Pulmonary artery endothelial cell (primary cell): ENCODE results near the gene ABCA3. TPM values are rescaled to one million over a fixed set of nuclear protein-coding genes. Genes with fewer than 3 reads are reported as not detected.
"Not testable (repeated sequence)": the region's sequence is repeated elsewhere in the genome, so short reads cannot be mapped to it uniquely, and the experiment has no call there.

Experiments
- DNase-seq: peaks from one replicate; pipeline ENCODE4 v3.0.0-alpha.2; 2011; ENCODE audit warnings: low read depth, low spot score
- total RNA-seq: library from RNA; depleted of rRNA; stranded (reverse); fragments of >200 nt; gene quantifications from 2 replicates; pipeline ENCODE4 v1.2.3, GENCODE V29; 2014

Gene ABCA3
- 26.2 and 31.5 TPM in 2 replicates for total RNA-seq

- DNase-seq = peak; percentile 64
Observed at GRCh38 chr16:2340564-2341455, at the start of gene ABCA3. TSS of gene ABCA3 (minus strand) at chr16:2340728. CDS start at chr16:2326466, 14,262 bp downstream.

DNA sequence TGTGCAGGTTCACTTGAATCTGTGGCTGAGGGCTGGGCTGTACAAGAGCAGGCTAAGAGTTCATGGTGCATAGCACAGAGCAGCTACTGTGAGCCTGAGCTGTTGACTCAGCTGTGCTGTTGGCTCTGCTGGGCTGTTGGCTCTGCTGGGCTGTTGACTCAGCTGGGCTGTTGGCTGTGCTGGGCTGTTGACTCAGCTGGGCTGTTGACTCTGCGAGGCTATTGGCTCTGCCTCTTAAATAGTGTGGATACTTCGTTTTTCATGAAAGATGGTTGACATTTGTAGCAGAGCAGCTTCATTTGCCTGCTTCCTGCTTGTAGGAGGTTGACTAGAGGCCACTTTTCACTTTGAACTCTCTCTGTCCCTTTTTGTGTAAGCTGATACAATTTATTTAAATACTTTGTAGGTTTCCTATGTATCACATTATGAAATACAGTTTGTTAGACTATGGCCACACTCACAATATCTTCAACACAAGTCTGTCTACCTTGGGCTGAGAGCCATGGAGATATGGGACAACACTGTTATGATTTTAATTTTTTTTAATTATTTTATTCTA lies 48.4 kb upstream of the ABCA3 start:
- no peak for DNase-seq

GRCh38 chr16:2388139-2388874 lies 47.8 kb upstream of the ABCA3 start:
- DNase-seq = no peak

DNA sequence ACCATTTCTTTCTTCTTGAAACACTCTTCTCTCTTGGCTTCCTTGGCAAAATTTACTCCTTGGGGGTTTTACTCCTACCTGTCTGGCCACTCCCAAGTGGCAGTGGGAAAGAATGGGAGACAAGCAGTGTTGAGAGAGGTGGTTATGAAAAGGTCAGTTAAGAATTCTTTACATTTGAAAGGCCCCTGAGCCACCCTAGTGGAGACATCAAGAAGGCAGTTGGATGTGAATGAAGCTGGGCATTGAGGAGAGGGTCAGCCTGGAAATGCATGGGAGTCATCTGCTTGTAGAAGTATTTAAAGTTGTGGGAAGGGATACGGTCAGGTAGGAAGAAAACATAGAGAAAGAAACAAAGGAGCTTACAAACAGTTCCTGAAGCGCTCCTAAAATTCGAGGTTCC lies 46.5 kb upstream of the ABCA3 start:
- no peak for DNase-seq

- DNase-seq = not testable (repeated sequence)
Observed at GRCh38 chr16:2385982-2386381, 45.5 kb upstream of the ABCA3 start.

DNA sequence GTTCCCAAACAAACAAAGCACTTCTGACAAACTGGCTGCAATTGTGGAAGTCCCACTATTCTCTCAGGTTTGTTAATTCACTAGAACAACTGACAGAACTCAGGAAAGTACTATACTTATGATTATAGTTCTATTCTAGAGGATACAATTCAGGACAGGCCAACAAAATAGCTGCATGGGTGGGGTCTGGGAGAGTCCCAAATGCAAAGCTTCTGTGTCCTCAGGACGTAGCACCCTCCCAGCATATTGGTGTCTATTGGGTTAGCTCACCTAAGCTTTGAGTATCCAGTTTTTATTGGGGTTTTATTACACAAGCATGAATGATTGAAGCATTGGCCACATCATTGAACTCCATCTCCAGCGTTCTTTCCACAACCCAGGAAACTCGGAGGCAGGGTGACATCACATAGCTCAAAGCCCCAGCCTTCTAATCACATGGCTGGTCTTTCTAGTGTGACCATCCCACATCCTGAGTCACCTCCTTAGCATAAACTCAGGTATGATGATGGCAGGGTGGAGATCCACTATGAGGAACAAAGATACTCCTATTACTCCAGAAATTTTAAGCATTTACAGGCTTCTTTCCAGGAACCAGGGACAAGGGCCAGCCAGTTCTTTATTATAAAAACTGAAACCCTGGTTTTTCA lies 44.8 kb upstream of the ABCA3 start:
- DNase-seq = no peak

GRCh38 chr16:2384426-2384825 lies 43.9 kb upstream of the ABCA3 start:
- no peak for DNase-seq

- no peak for DNase-seq
Observed at GRCh38 chr16:2383501-2383900, 43.0 kb upstream of the ABCA3 start.

DNA sequence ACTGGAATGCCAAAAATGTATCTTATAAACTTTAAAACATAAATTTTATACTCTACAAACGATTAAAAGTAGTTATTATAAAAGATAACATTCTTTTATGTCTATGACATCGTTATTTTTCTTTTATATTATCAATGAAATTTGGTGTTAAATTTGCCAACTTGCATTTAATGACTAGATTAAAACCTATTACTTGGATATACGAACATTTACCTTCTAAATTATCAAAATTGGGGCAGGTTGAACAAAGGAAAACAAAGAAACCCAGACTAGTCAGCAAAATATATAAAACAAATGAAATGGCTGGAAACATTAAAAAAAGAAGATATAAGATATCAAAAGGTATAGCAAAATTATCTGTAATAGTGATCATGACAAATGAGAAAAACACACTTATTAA lies 34.1 kb upstream of the ABCA3 start:
- no peak for DNase-seq

GRCh38 chr16:2373176-2373575 lies 32.6 kb upstream of the ABCA3 start:
- no peak for DNase-seq

GRCh38 chr16:2372684-2373083 lies 32.2 kb upstream of the ABCA3 start:
- DNase-seq = no peak

GRCh38 chr16:2371421-2371820 lies 30.9 kb upstream of the ABCA3 start:
- peak; percentile 8 for DNase-seq

DNA sequence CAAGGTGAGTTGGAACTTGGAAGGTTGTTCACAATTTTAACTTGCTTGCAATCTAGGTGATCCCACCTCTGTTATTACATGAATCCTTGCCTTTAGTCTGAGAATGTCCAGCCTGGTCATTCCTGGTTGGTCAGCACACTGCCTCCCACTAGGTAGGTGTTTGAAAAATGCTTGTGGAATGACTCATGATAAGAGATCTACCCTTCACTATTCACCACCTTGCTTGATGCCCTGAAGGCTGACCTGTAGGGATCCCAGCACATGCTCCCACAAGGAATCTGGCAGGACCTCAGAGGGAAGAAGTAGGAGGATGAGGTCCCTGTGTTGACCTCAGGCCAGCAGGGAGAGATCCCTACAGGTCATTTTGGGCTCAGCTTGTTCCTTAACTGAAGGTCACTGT lies 30.2 kb upstream of the ABCA3 start:
- no peak for DNase-seq

GRCh38 chr16:2366660-2367309 lies 26.3 kb upstream of the ABCA3 start:
- no peak for DNase-seq

- DNase-seq = no peak
Observed at GRCh38 chr16:2365397-2366294, 25.1 kb upstream of the ABCA3 start.

GRCh38 chr16:2364638-2365210 lies 24.2 kb upstream of the ABCA3 start:
- no peak for DNase-seq

DNA sequence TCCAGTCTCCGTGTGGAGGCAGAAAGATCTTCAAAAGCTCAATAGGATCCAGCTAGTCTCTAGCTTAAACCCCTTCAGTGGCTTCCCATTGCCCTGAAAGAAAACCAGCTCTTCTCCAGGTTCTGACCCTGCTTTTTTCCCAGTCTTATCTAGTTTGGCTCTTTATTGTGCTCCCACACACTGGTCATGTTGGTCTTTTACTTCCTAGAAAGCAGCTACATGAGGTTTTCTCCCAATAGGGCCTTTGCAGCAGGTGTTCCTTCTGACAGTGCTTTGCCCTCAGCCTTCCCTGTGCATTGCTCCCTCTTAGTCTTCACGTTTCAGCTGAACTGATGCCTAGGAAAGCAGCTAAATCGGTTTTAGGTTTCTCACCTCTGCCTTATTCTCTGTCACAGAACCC lies 21.7 kb upstream of the ABCA3 start:
- DNase-seq = no peak

GRCh38 chr16:2361129-2361528 lies 20.6 kb upstream of the ABCA3 start:
- DNase-seq = no peak

DNA sequence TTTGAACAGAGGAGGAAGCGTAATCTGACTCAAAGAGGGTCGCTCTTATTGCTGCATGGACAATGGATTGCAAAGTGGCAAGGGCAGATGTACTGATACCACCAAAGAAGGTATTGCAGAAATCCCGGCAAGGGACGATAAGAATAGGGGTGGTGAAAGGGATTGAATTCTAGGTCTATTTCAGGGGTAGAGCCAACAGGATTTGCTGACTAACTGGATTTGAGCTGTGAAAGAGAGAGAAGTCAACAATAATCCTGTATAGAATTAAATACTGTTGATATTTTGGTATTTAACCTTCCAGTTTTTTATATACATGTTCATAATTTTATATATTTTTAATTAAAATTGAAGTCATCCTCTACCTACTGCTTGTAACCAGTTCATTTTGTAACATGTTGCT lies 19.4 kb upstream of the ABCA3 start:
- no peak for DNase-seq

GRCh38 chr16:2358811-2359210 lies 18.3 kb upstream of the ABCA3 start:
- DNase-seq = no peak
